HG03442 (cell line): ENCODE data around the gene BTRC.
A peak's percentile ranks its signal among the peaks of the same experiment; 100 is the strongest.
"Not testable (repeated sequence)": the region's sequence is repeated elsewhere in the genome, so short reads cannot be mapped to it uniquely, and the experiment has no call there.

Source experiments
- ATAC-seq: cut with Tn5 transposase; IDR thresholded peaks from one replicate; pipeline ENCODE4 v1.9.1; 2021; ENCODE audit warnings: mild to moderate bottlenecking, moderate library complexity; ENCODE audit not compliant: unreplicated experiment

The BTRC gene

GRCh38 chr10:101577121-101577871 is 223.3 kb downstream of the BTRC start:
- no peak for ATAC-seq

DNA sequence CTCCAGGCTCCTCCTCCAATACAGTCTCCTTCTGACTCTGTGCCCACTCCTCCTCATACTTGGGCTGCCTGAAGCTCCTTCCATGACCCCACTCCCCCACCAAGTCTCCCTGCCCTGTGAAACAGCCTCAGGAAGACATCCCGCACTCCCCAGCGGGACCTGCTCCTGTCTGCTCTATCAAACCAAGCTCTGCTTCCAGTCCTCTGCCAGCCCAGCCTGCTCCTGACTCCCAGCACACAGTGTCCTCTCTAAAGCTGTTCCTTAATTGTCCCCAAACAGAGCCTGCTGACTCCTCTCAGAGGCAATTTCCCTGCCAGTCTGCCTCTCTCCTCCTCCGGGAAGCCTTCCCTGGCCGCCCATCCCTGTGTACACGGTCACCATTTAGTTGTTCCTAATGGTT is 224.2 kb downstream of the BTRC start:
- no peak for ATAC-seq

DNA sequence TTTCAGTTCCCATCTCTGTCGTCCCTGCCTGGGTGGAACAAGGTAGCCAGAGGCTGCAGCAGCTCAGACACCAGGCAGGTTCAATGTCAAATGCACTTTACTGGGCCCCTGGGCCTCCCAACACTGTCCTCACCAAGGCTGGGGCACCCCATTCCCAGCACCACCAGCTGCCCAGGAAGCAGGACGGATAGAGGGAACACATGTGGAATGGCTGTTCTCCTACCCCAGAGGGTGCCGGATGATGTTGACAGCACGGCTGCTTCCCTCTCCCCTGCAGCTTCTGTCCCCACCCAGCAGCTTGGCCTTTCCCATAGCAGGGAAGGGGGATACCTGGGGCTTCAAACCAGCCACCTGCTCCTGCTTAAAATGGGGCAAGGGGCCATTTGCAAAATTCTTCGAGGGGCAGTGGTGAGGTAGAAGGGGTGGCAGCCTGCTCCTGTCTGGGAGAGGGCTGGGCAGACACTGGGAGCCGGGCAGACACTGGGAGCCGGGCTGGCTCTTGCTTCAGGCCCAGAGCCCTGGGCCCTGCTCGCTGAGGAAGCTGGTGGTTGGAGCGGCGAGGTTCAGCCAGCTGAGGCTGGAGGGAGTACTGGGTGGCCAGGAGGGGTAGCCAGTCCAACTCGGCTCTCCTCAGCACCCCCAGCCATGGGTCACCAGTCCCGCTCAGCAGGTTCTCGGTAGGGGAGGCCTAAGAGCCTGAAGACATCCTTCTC is 225.0 kb downstream of the BTRC start:
- ATAC-seq, result no peak

DNA sequence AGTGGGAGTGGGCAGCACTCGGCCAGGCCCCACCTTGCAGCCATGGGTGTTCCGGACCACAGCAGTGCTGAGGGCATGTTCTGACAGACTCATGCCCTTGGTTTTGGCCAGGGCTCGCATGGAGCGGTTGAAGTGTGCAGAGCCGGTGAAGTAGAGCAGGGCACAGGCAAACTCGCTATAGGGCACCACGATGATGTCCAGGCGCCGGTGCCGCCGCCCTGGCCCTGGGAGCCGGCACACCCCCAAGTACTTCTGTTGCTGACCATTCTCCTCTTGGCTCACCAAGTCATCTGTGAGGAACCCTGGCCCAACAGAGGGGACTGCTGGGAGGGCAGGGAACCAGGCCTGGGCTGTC is 225.5 kb downstream of the BTRC start:
- ATAC-seq, result no peak

DNA sequence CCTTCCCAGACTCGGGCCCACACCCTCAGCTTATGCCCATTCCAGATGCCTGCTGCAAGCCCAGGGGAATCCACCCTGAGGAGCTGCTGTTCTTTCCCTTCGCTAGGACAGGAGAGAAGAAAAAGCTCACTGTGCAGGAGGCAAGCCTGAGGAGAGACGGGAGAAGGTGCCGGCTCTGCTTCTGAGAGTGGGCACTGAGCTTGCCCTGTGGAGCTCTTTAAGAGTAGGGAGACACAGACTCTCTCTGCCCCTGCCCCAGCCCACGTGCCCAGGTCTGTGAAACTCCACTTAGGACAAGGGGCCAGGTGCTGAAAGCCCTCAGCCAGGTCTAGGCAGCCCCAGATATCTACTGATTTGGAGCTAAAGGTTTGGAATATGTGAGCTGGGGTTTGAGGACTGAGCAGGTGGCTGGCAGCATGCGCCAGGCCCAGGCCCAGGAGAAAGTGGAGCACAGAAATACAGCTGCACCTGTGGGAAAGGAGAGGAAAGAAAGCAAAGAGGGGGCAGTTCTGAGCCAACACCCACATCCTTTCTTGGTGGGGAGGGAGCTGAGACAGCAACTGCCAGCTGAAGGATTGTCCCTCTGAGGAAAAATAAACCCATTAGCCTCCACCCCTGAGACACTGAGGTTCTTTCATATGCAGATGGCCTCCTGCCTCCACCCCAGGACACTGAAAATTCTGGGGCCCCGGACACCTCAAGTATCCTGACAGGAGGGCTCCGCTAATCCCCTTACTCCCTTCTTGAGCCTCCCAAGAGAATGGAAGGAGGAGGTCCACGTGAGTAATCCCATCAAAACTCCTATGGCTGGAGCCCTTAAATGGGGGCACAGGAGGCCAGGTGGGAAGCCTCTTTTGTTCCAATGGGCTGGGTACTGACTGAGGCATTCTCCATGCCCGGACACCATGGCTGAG is 226.8 kb downstream of the BTRC start:
- ATAC-seq, result no peak

- ATAC-seq, result no peak
Observed at GRCh38 chr10:101585841-101586240, 231.9 kb downstream of the BTRC start.

- ATAC-seq, result peak; percentile 93
Observed at GRCh38 chr10:101587725-101588653, 234.0 kb downstream of the BTRC start, which contains the start of the genes DPCD and POLL. Gene DPCD (plus strand): TSS chr10:101588321. CDS start chr10:101588337, 16 bp downstream. Gene POLL (minus strand): TSS chr10:101588257. CDS start chr10:101587360, 897 bp downstream.

GRCh38 chr10:101588879-101589278 is 234.9 kb downstream of the BTRC start:
- ATAC-seq, result no peak

- not testable (repeated sequence) for ATAC-seq
Observed at GRCh38 chr10:101593331-101593730, 239.4 kb downstream of the BTRC start.

DNA sequence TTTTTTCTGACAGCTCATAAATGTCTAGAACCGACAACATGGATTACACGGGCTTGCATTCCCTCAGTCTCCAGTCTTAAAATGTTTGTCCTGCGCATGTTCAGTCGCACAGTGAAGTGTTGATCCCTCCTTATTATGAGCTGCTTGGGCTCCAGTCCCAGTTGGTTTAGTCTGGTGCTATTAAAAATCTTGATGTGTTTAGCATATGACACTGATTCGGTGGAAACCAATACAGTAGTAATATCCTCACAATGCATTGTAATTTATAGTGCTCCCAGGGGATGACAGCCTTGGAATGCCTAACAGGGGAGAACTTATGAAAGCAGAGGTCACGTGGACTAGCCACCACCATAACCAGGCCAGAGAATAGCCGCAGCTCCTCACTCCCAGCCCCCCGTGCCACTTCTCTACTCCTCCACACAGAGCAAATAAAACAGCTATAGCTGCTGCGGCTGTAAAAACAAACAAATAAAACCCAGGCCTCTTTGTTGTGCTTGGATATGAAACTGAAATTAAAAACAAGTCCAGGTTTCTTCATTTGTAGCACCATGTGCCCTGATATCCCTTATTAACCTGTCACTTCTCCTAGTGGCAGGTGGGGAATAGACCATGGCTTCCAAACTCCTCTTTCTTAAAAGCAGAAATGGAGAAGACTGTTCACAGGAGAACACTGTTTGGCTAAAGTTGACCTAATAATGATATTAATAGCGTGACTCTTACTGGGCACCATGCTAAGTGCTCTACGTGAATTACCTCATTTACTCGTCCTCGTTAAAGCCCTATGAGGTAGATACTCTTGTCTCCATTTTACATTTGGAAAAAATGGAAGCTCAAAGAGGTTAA is 241.8 kb downstream of the BTRC start:
- ATAC-seq, result no peak

GRCh38 chr10:101597091-101597900 is 243.3 kb downstream of the BTRC start:
- ATAC-seq, result no peak

DNA sequence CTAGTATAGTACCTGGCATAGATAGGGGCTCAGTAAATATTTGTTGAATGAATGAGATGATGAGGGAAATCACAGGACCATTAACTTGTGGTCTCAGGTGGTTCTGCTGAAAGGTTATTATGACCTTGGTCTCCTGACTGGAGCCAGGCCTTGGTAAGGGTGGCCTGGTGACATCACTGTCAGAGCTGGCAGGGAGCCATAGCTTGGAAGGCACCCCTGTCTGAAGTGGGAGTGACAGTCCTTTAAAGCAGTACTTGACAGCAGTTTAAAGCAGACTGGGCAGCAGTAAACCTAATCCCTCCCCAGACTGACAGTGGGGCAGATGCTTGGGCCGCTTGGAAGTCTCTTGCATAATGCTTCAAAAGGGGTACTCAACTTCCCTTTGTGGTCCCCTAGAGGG is 247.6 kb downstream of the BTRC start:
- ATAC-seq, result no peak

GRCh38 chr10:101602761-101603398 is 248.9 kb downstream of the BTRC start:
- peak; percentile 45 for ATAC-seq
